Loucy (cell line): ENCODE results near the gene NCOR1.

Experiments
- H2AFZ ChIP-seq: fragments of 200-600 bp; sonication (generic); 2 replicates; pipeline ENCODE4 v1.6.0; 2016; ENCODE audit warnings: antibody characterized with exemption, mild to moderate bottlenecking, low read length, moderate library complexity
- H3F3A ChIP-seq: fragments of 200-600 bp; 2 replicates; pipeline ENCODE4 v1.6.0; 2016; ENCODE audit warnings: antibody characterized with exemption, low read depth, mild to moderate bottlenecking
- H3K27me3 ChIP-seq: fragments of 200-600 bp; sonication (generic); 2 replicates; pipeline ENCODE4 v1.6.1; 2014; ENCODE audit warnings: low read length, mild to moderate bottlenecking; ENCODE audit not compliant: insufficient read depth, poor library complexity, severe bottlenecking
- H3K36me3 ChIP-seq: fragments of 200-600 bp; sonication (generic); 2 replicates; pipeline ENCODE4 v1.6.1; 2016; ENCODE audit warnings: low read length; ENCODE audit not compliant: insufficient read depth
- H3K4me1 ChIP-seq: fragments of 200-600 bp; sonication (generic); 2 replicates; pipeline ENCODE4 v1.5.1; 2014; ENCODE audit warnings: low read length, mild to moderate bottlenecking; ENCODE audit not compliant: insufficient read depth, poor library complexity, severe bottlenecking
- H3K4me2 ChIP-seq: fragments of 200-600 bp; sonication (generic); 2 replicates; pipeline ENCODE4 v1.6.0; 2014; ENCODE audit warnings: antibody characterized with exemption, low read length, low read depth, mild to moderate bottlenecking; ENCODE audit not compliant: poor library complexity, severe bottlenecking
- H3K4me3 ChIP-seq: fragments of 200-600 bp; sonication (generic); 2 replicates; pipeline ENCODE4 v1.5.1; 2014; ENCODE audit warnings: low read length, mild to moderate bottlenecking, mixed read lengths; ENCODE audit not compliant: poor library complexity, severe bottlenecking
- H3K79me2 ChIP-seq: fragments of 200-600 bp; sonication (generic); 2 replicates; pipeline ENCODE4 v1.6.1; 2014; ENCODE audit warnings: low read length; ENCODE audit not compliant: insufficient read depth
- H3K9ac ChIP-seq: fragments of 200-600 bp; sonication (generic); 2 replicates; pipeline ENCODE4 v1.6.0; 2014; ENCODE audit warnings: mild to moderate bottlenecking, low read depth, low read length, moderate library complexity; ENCODE audit not compliant: poor library complexity, severe bottlenecking
- H3K9me2 ChIP-seq: fragments of 200-600 bp; sonication (generic); replicated peaks from 2 replicates; pipeline ENCODE4 v1.6.1; 2016; ENCODE audit warnings: low read depth, low read length, mixed read lengths
- H3K9me3 ChIP-seq: fragments of 200-600 bp; sonication (generic); 2 replicates; pipeline ENCODE4 v1.6.1; 2014; ENCODE audit warnings: mild to moderate bottlenecking, antibody characterized with exemption, low read length, low read depth; ENCODE audit not compliant: insufficient read depth
- H4K20me1 ChIP-seq: fragments of 200-600 bp; sonication (generic); 2 replicates; pipeline ENCODE4 v1.6.0; 2014; ENCODE audit warnings: antibody characterized with exemption, low read length, mild to moderate bottlenecking; ENCODE audit not compliant: insufficient read depth, poor library complexity, severe bottlenecking
- EZH2phosphoT487 ChIP-seq: fragments of 200-600 bp; IDR thresholded peaks from 2 replicates; pipeline ENCODE4 v1.6.1; 2018; ENCODE audit warnings: antibody characterized with exemption, mild to moderate bottlenecking, moderate library complexity, borderline replicate concordance
- TF ChIP-seq, protein P1 (sequence below): fragments of 200-600 bp; sonication (generic); conservative IDR thresholded peaks from 2 replicates; pipeline ENCODE4 v1.5.1; 2014; ENCODE audit warnings: mild to moderate bottlenecking, antibody characterized with exemption, low read length

The NCOR1 gene

DNA sequence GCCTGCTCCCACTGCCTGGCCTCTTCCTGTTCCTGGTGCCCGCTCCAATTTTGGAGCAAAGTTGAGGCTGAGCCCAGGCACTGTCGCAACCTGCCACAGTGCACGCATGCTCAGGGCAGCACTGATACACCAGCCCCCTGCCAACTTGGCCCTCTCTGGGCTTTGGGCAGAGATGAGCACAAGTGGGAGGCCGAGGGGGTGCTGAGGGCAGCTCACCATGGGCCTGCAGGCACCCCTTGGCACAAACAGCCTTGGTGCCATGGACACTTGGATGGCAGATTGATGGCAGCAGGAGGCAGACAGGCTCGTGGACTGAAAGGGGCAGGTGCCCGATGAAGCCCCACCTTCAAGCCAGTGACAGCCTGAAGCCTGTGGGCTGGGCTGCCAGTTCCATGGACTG lies 44.6 kb upstream of the NCOR1 start:
- Histone ChIP-seq H3K4me3 (no peak overlapping the region), H3K27me3 (no peaks in the 10 kb centered on the region), H3K9me3 (peaks cover 3% of the 10 kb centered on the region; the same call in 1 of the 2 replicates), H3F3A (no peaks in the 10 kb centered on the region), H3K4me2 (no peak overlapping the region), H2AFZ (no peak overlapping the region), H3K9ac (no peak overlapping the region), H3K36me3 (no peaks in the 10 kb centered on the region), H3K9me2 (no peaks in the 10 kb centered on the region), H3K4me1 (no peaks in the 10 kb centered on the region), H3K79me2 (no peaks in the 10 kb centered on the region), H4K20me1 (no peaks in the 10 kb centered on the region)
- TF ChIP-seq EZH2phosphoT487: no peak
- TF ChIP-seq, protein P1, sequence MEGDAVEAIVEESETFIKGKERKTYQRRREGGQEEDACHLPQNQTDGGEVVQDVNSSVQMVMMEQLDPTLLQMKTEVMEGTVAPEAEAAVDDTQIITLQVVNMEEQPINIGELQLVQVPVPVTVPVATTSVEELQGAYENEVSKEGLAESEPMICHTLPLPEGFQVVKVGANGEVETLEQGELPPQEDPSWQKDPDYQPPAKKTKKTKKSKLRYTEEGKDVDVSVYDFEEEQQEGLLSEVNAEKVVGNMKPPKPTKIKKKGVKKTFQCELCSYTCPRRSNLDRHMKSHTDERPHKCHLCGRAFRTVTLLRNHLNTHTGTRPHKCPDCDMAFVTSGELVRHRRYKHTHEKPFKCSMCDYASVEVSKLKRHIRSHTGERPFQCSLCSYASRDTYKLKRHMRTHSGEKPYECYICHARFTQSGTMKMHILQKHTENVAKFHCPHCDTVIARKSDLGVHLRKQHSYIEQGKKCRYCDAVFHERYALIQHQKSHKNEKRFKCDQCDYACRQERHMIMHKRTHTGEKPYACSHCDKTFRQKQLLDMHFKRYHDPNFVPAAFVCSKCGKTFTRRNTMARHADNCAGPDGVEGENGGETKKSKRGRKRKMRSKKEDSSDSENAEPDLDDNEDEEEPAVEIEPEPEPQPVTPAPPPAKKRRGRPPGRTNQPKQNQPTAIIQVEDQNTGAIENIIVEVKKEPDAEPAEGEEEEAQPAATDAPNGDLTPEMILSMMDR: no peak

DNA sequence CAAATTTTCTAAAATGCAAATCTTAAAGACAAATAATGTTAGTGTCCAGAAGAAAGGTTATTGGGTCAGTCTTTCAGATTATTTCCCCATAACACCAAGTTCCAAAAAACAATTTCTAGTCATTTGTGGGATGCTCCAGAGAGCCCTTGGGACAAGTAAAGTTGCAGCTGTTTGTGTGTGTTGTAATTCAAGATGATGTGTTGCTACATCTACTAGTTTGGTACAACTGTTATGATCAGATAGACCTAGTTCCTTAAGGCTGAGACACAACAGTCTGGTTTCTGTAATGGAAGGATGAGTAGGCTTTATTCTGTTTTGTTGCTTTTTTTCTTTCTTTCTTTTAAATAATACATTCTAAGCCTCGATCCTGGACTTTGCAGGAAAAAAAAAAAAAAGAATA lies 43.6 kb upstream of the NCOR1 start:
- TF ChIP-seq, protein P1: no peak
- no peak for TF ChIP-seq EZH2phosphoT487
- no peaks in the 10 kb centered on the region for H3K36me3 ChIP-seq
- H3K9me2 ChIP-seq: no peaks in the 10 kb centered on the region
- H3K4me2 ChIP-seq: no peak overlapping the region
- no peaks in the 10 kb centered on the region for H4K20me1 ChIP-seq
- H3K9ac ChIP-seq: no peak overlapping the region
- H3K4me3 ChIP-seq: no peak overlapping the region
- no peaks in the 10 kb centered on the region for H3K27me3 ChIP-seq
- H3F3A ChIP-seq: no peaks in the 10 kb centered on the region
- H3K79me2 ChIP-seq: no peaks in the 10 kb centered on the region
- H3K4me1 ChIP-seq: no peaks in the 10 kb centered on the region
- no peak overlapping the region for H2AFZ ChIP-seq
- peaks cover 3% of the 10 kb centered on the region; the same call in 1 of the 2 replicates for H3K9me3 ChIP-seq

DNA sequence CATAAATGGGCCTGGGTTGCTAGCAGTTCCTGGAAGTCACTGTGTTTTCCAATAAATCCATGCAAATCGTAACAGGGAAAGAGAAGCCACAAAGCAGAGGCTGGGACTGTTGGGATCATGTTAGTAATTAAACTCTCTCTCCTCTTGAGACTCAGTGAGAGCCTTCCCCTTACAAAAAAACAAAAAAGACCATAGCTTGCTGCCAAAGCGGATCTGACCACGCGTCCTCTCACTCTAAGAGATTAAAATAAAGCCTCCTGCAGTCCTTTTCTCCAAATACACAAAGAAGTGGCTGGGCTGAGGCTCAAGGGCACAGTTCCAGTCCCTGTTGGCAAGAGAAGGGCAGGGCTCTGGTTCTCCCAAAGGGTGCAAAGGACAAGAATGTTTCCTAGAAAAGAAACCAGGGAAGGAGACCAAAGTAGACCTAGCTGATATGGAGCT lies 40.2 kb upstream of the NCOR1 start:
- Histone ChIP-seq H3K79me2 (no peaks in the 10 kb centered on the region), H2AFZ (no peak overlapping the region), H4K20me1 (no peaks in the 10 kb centered on the region), H3K9me2 (no peaks in the 10 kb centered on the region), H3K4me1 (no peaks in the 10 kb centered on the region), H3K27me3 (no peaks in the 10 kb centered on the region), H3K9ac (no peak overlapping the region), H3K4me2 (no peak overlapping the region), H3K4me3 (no peak overlapping the region), H3F3A (no peaks in the 10 kb centered on the region), H3K36me3 (no peaks in the 10 kb centered on the region), H3K9me3 (peaks cover 2% of the 10 kb centered on the region; the same call in 1 of the 2 replicates)
- no peak for TF ChIP-seq EZH2phosphoT487

DNA sequence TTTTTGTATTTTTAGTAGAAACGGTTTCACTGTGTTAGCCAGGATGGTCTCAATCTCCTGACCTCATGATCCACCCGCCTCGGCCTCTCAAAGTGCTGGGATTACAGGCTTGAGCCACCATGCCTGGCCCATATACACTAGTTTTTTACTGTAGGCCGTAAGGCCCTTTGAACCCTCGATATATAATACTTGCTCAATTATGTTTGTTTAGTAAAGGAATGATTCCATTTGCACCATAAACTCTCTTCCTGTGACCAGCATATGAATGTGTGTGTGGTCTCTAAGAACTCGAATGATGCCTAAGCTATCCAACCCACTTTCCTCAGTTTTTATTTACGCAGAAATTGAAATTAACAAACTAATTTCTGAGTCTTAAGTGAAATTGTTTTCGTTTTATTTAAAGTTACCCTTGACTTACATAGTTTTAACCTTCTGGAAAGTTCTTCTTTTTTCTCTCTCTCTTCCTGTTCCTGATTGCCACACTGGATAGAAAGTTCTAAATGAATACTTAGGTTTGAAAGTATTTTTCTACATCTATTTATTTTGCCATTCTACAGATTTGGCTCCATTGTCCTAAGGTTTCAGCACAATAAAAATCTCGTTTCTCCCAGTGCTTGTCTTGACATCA lies 39.6 kb upstream of the NCOR1 start:
- Histone ChIP-seq H3K9me3 (no peaks in the 10 kb centered on the region; the same call in 1 of the 2 replicates), H3K79me2 (no peaks in the 10 kb centered on the region), H3K4me3 (no peak overlapping the region), H3K9me2 (no peaks in the 10 kb centered on the region), H3F3A (no peaks in the 10 kb centered on the region), H3K27me3 (no peaks in the 10 kb centered on the region), H3K9ac (no peak overlapping the region), H4K20me1 (no peaks in the 10 kb centered on the region), H3K4me1 (no peaks in the 10 kb centered on the region), H3K4me2 (no peak overlapping the region), H2AFZ (no peak overlapping the region), H3K36me3 (no peaks in the 10 kb centered on the region)
- TF ChIP-seq, protein P1: no peak
- TF ChIP-seq EZH2phosphoT487: no peak
